Stimulated activated CD8-positive, alpha-beta memory T cell treated with anti-CD3 and anti-CD28 coated beads, Interleukin-15, amount 100 ng/mL, for 4 hours (primary cell): ENCODE data around the gene ASB7.

Experiments
- DNase-seq, 2 donors: peaks; one replicate each; pipeline ENCODE4 v3.0.0-alpha.2; 2020; ENCODE audit warnings: low read depth in 2 of 2

The ASB7 gene

GRCh38 chr15:100597862-100598261 is 4.5 kb upstream of the ASB7 start:
- no peak for DNase-seq

GRCh38 chr15:100598655-100599054 is 3.7 kb upstream of the ASB7 start:
- no peak for DNase-seq

- DNase-seq: peak; percentile 12 to 25
Observed at GRCh38 chr15:100601163-100601562, 1.2 kb upstream of the ASB7 start.

- DNase-seq: no peak
Observed at GRCh38 chr15:100601617-100602063, 749 bp upstream of the ASB7 start.

GRCh38 chr15:100602823-100603393 is 519 bp downstream of the ASB7 start:
- DNase-seq: no peak

- no peak for DNase-seq
Observed at GRCh38 chr15:100612539-100612938, 10.2 kb downstream of the ASB7 start.

GRCh38 chr15:100613208-100613607 is 10.8 kb downstream of the ASB7 start:
- no peak for DNase-seq

GRCh38 chr15:100614336-100614735 is 11.9 kb downstream of the ASB7 start:
- no peak for DNase-seq

GRCh38 chr15:100614918-100615317 is 12.5 kb downstream of the ASB7 start:
- no peak for DNase-seq

- no peak for DNase-seq
Observed at GRCh38 chr15:100615801-100616200, 13.4 kb downstream of the ASB7 start.

GRCh38 chr15:100616700-100617099 is 14.3 kb downstream of the ASB7 start:
- no peak for DNase-seq

- DNase-seq: no peak
Observed at GRCh38 chr15:100623301-100623700, 20.9 kb downstream of the ASB7 start.

- DNase-seq: peak; percentile 1 to 46
Observed at GRCh38 chr15:100627789-100628395, 25.5 kb downstream of the ASB7 start.

GRCh38 chr15:100628746-100629145 is 26.4 kb downstream of the ASB7 start:
- DNase-seq: no peak

GRCh38 chr15:100631831-100632230 is 29.4 kb downstream of the ASB7 start:
- DNase-seq: no peak

GRCh38 chr15:100633763-100634075 is 31.3 kb downstream of the ASB7 start:
- DNase-seq: no peak

- no peak for DNase-seq
Observed at GRCh38 chr15:100635406-100636071, 33.1 kb downstream of the ASB7 start.

GRCh38 chr15:100638177-100638730 is 35.9 kb downstream of the ASB7 start:
- DNase-seq: no peak

- no peak for DNase-seq
Observed at GRCh38 chr15:100642213-100642949, 40.0 kb downstream of the ASB7 start.

GRCh38 chr15:100642950-100643338 is 40.6 kb downstream of the ASB7 start:
- no peak for DNase-seq

- no peak for DNase-seq
Observed at GRCh38 chr15:100645671-100646070, 43.3 kb downstream of the ASB7 start.

- no peak for DNase-seq
Observed at GRCh38 chr15:100648951-100649350, 46.6 kb downstream of the ASB7 start.
